ENCODE data around the gene CCDC78. TPM values are rescaled to one million over a fixed set of nuclear protein-coding genes. Genes with fewer than 3 reads are reported as not detected.
A peak's percentile ranks its signal among the peaks of the same experiment; 100 is the strongest.

Gene CCDC78
- total RNA-seq, 1 donor from 2014 or later = 0.85 TPM

DNA sequence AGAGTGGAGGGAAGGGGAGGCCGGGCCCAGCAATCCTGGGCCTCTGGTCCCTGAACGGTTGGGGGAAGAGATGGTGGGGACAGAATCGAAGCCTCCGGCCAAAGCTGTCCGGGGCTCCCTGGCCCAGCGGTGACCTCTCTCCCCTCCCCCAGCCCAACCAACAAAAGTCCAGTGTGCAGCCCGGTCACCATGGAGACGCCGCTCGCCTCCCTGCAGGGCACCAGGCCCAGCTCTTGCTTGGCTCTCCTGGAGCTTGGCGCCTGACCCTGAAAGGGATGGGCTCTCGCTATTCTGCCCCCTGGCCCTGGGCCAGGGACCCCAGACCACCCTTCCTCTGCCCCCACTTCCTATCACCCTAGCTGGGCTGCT lies 10.1 kb downstream of the CCDC78 start:
- Mint-ChIP-seq H3K27me3 (ENCODE audit: unreplicated experiment) (peaks cover 22% of the 10 kb centered on the region), H3K27ac (ENCODE audit: unreplicated experiment) (no peak overlapping the region), H3K4me3 (ENCODE audit: unreplicated experiment) (no peak overlapping the region), H3K36me3 (ENCODE audit: low read depth, unreplicated experiment) (no peaks in the 10 kb centered on the region), H3K4me1 (ENCODE audit: unreplicated experiment) (no peaks in the 10 kb centered on the region), H3K9me3 (ENCODE audit: unreplicated experiment) (no peaks in the 10 kb centered on the region)
- no peak for DNase-seq (ENCODE audit: low spot score)
- TF ChIP-seq CTCF (IDR thresholded peaks at IDR 0.05; ENCODE audit: unreplicated experiment) = no peak

- Mint-ChIP-seq H3K4me1 (ENCODE audit: unreplicated experiment) (no peaks in the 10 kb centered on the region), H3K9me3 (ENCODE audit: unreplicated experiment) (no peaks in the 10 kb centered on the region), H3K27ac (ENCODE audit: unreplicated experiment) (no peak overlapping the region), H3K4me3 (ENCODE audit: unreplicated experiment) (no peak overlapping the region), H3K36me3 (ENCODE audit: low read depth, unreplicated experiment) (no peaks in the 10 kb centered on the region), H3K27me3 (ENCODE audit: unreplicated experiment) (peaks cover 22% of the 10 kb centered on the region)
- no peak for TF ChIP-seq CTCF (IDR thresholded peaks at IDR 0.05; ENCODE audit: unreplicated experiment)
- no peak for DNase-seq (ENCODE audit: low spot score)
These were observed 10.6 kb downstream of the CCDC78 start for GRCh38 chr16:715477-716199.

- Mint-ChIP-seq H3K4me1 (ENCODE audit: unreplicated experiment) (no peaks in the 10 kb centered on the region), H3K27ac (ENCODE audit: unreplicated experiment) (no peak within 1 kb of the TSS), H3K4me3 (ENCODE audit: unreplicated experiment) (no peak within 1 kb of the TSS), H3K9me3 (ENCODE audit: unreplicated experiment) (no peaks in the 10 kb centered on the region), H3K36me3 (ENCODE audit: low read depth, unreplicated experiment) (no peaks in the 10 kb centered on the region), H3K27me3 (ENCODE audit: unreplicated experiment) (peaks cover 19% of the 10 kb centered on the region)
- TF ChIP-seq CTCF (IDR thresholded peaks at IDR 0.05; ENCODE audit: unreplicated experiment) = no peak
- DNase-seq (ENCODE audit: low spot score) = peak; percentile 92
These were observed 11.4 kb downstream of the CCDC78 start, which contains the start of gene METRN for GRCh38 chr16:714558-715476. TSS of gene METRN (plus strand) at chr16:715118. CDS start at chr16:715290, 172 bp downstream.

DNA sequence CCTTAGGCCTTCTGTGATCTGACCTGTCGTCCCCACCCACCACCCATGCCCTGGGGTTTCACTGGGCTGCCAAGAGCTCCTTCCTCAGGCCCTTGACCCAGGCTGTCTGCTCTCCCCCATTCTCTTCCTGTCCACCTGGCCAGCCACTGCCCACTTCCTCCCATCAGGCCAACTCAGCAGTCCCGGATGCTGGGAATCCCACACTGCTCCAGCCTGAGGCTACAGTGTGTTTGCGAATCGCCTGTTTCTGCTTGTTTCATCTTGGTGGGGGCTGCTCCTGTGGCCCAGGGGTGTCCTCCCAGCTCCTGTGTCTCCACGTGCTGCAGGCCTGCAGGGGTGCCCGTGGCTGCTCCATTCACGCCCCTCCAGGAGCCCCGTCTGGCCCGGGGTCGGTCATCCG lies 12.2 kb downstream of the CCDC78 start:
- H3K4me1 Mint-ChIP-seq (ENCODE audit: unreplicated experiment) = no peaks in the 10 kb centered on the region
- no peak for DNase-seq (ENCODE audit: low spot score)
- H3K4me3 Mint-ChIP-seq (ENCODE audit: unreplicated experiment) = no peak overlapping the region
- peaks cover 15% of the 10 kb centered on the region for H3K27me3 Mint-ChIP-seq (ENCODE audit: unreplicated experiment)
- H3K36me3 Mint-ChIP-seq (ENCODE audit: low read depth, unreplicated experiment) = no peaks in the 10 kb centered on the region
- TF ChIP-seq CTCF (IDR thresholded peaks at IDR 0.05; ENCODE audit: unreplicated experiment) = no peak
- no peak overlapping the region for H3K27ac Mint-ChIP-seq (ENCODE audit: unreplicated experiment)
- no peaks in the 10 kb centered on the region for H3K9me3 Mint-ChIP-seq (ENCODE audit: unreplicated experiment)
